SK-N-SH (cell line): ENCODE results near the gene MRPL32. TPM values are rescaled to one million over a fixed set of nuclear protein-coding genes. Genes with fewer than 3 reads are reported as not detected.

Experiments
- CTCF ChIA-PET: fragments of 300-600, 350-600 bp; formaldehyde crosslinking; extraction: SDS; loops from one replicate; lab custom pipeline; 2021; lab: Yijun Ruan, JAX
- POLR2A ChIA-PET: fragments of 350-600 bp; sonication (Branson Sonifier 250); formaldehyde crosslinking; extraction: SDS; loops from one replicate; lab custom pipeline; 2020; ENCODE audit warnings: antibody characterized with exemption, inconsistent platforms; lab: Yijun Ruan, JAX
- DNase-seq: peaks from one replicate; pipeline ENCODE4 v3.0.0; 2012
- H2AFZ ChIP-seq: fragments of 200-600 bp; sonication (generic); 2 replicates; pipeline ENCODE4 v1.8.1; 2016; ENCODE audit warnings: antibody characterized with exemption, mild to moderate bottlenecking, low read depth
- H3F3A ChIP-seq: fragments of 200-600 bp; sonication (generic); replicated peaks from 2 replicates; pipeline ENCODE3; 2016; ENCODE audit warnings: antibody characterized with exemption, mild to moderate bottlenecking; ENCODE audit not compliant: insufficient read depth
- H3K27ac ChIP-seq, 2 experiments: fragments of 200-500 bp in 1 of 2; fragments of 200-600 bp in 1 of 2; sonication (Bioruptor generic) in 1 of 2; sonication (generic), shearing (Covaris generic) in 1 of 2; 2 replicates each; pipeline versions ENCODE4 v1.5.1 to v1.6.1; 2014 to 2016; ENCODE audit warnings: low read depth in 2 of 2, inconsistent platforms in 1 of 2, low read length in 1 of 2, mild to moderate bottlenecking in 1 of 2, mixed read lengths in 1 of 2
- H3K27me3 ChIP-seq: fragments of 200-600 bp; sonication (generic), shearing (Covaris generic); 2 replicates; pipeline ENCODE4 v1.6.1; 2016; ENCODE audit warnings: mixed run types; ENCODE audit not compliant: insufficient read depth
- H3K36me3 ChIP-seq, 2 experiments: fragments of 200-500 bp in 1 of 2; fragments of 200-600 bp in 1 of 2; sonication (Bioruptor generic) in 1 of 2; sonication (generic) in 1 of 2; replicated peaks in 1 of 2; 2 replicates each; pipeline versions ENCODE3 to v1.5.1; 2014 to 2016; ENCODE audit warnings: low read length in 1 of 2, mild to moderate bottlenecking in 1 of 2; ENCODE audit not compliant: insufficient read depth in 2 of 2, control insufficient read depth in 1 of 2
- H3K4me1 ChIP-seq, 2 experiments: fragments of 200-500 bp in 1 of 2; fragments of 200-600 bp in 1 of 2; sonication (Bioruptor generic) in 1 of 2; sonication (generic), shearing (Covaris generic) in 1 of 2; 2 replicates each; pipeline versions ENCODE4 v1.5.1 to v1.6.1; 2014 to 2016; ENCODE audit warnings: low read depth in 1 of 2, low read length in 1 of 2, mixed run types in 1 of 2; ENCODE audit not compliant: insufficient read depth in 2 of 2, control insufficient read depth in 1 of 2
- H3K4me2 ChIP-seq: fragments of 200-600 bp; sonication (generic), shearing (Covaris generic); 2 replicates; pipeline ENCODE4 v1.6.1; 2017; ENCODE audit warnings: mixed run types
- H3K4me3 ChIP-seq, 2 experiments: fragments of 200-500 bp in 1 of 2; fragments of 200-600 bp in 1 of 2; sonication (Bioruptor generic) in 1 of 2; sonication (generic), shearing (Covaris generic) in 1 of 2; 2 replicates each; pipeline versions ENCODE4 v1.5.1 to v1.8.1; 2014 to 2016; ENCODE audit warnings: low read depth in 2 of 2, inconsistent platforms in 1 of 2, low read length in 1 of 2, mild to moderate bottlenecking in 1 of 2, mixed read lengths in 1 of 2, moderate library complexity in 1 of 2
- H3K79me2 ChIP-seq: fragments of 200-600 bp; sonication (generic); 2 replicates; pipeline ENCODE4 v1.8.1; 2017; ENCODE audit warnings: mild to moderate bottlenecking; ENCODE audit not compliant: insufficient read depth
- H3K9ac ChIP-seq: fragments of 200-600 bp; sonication (generic); 2 replicates; pipeline ENCODE4 v1.6.1; 2017; ENCODE audit warnings: mixed run types
- H3K9me2 ChIP-seq: fragments of 200-600 bp; sonication (generic); 2 replicates; pipeline ENCODE4 v1.6.1; 2017; ENCODE audit warnings: mixed run types
- H3K9me3 ChIP-seq: fragments of 200-600 bp; sonication (generic); 2 replicates; pipeline ENCODE4 v1.6.1; 2017; ENCODE audit warnings: mixed run types, mild to moderate bottlenecking, moderate library complexity
- H4K20me1 ChIP-seq: fragments of 200-600 bp; sonication (generic); 2 replicates; pipeline ENCODE4 v1.6.1; 2017; ENCODE audit warnings: mild to moderate bottlenecking, mixed run types; ENCODE audit not compliant: insufficient read depth
- CHD2 ChIP-seq: fragments of 150-350 bp; IDR thresholded peaks from 2 replicates; pipeline ENCODE4 v1.6.1; 2018; ENCODE audit warnings: low read length; ENCODE audit not compliant: partially characterized antibody
- ELF1 ChIP-seq: IDR thresholded peaks from 2 replicates; pipeline ENCODE4 v1.4.0; 2012
- FOSL2 ChIP-seq: IDR thresholded peaks from 2 replicates; pipeline ENCODE4 v1.4.0; 2012; ENCODE audit warnings: low read depth, mild to moderate bottlenecking, moderate library complexity, borderline replicate concordance
- FOXJ3 ChIP-seq: sonication (generic); formaldehyde crosslinking; IDR thresholded peaks from 2 replicates; pipeline ENCODE4 v1.5.1; 2020; ENCODE audit warnings: mild to moderate bottlenecking, missing genetic modification reagents
- FOXM1 ChIP-seq: IDR thresholded peaks from 2 replicates; pipeline ENCODE4 v1.4.0; 2012; ENCODE audit warnings: low read depth, mild to moderate bottlenecking
- GATA2 ChIP-seq: sonication (generic); formaldehyde crosslinking; IDR thresholded peaks from 2 replicates; pipeline ENCODE4 v1.5.0; 2020; ENCODE audit warnings: mild to moderate bottlenecking, missing genetic modification reagents
- IRF3 ChIP-seq: fragments of 150-350 bp; IDR thresholded peaks from 2 replicates; pipeline ENCODE4 v1.6.1; 2016; ENCODE audit warnings: mild to moderate bottlenecking, low read depth, low read length
- MXI1 ChIP-seq: IDR thresholded peaks from 2 replicates; pipeline ENCODE4 v1.6.1; 2012; ENCODE audit warnings: mild to moderate bottlenecking, low read depth, low read length, improper control_type of control experiment
- NFIC ChIP-seq: IDR thresholded peaks from 2 replicates; pipeline ENCODE4 v1.4.0; 2012; ENCODE audit warnings: borderline replicate concordance
- PBX3 ChIP-seq: IDR thresholded peaks from 2 replicates; pipeline ENCODE4; 2012
- RCOR1 ChIP-seq: fragments of 150-350 bp; IDR thresholded peaks from 2 replicates; pipeline ENCODE4 v1.6.1; 2017; ENCODE audit warnings: antibody characterized with exemption, low read length
- SIN3A ChIP-seq: IDR thresholded peaks from 2 replicates; pipeline ENCODE4 v1.6.1; 2012; ENCODE audit warnings: low read depth, mild to moderate bottlenecking, low read length, moderate library complexity, borderline replicate concordance
- USF1 ChIP-seq: IDR thresholded peaks from 2 replicates; pipeline ENCODE4 v1.4.0; 2012; ENCODE audit warnings: low read depth, borderline replicate concordance
- WGBS: methylation state at CpG from one replicate; pipeline ENCODE4 v1.1.6; 2017; ENCODE audit warnings: low lambda C conversion rate; 5-methylcytosine and 5-hydroxymethylcytosine counted together
- polyA plus RNA-seq, 3 experiments: library from polyadenylated mRNA; depleted of rRNA; stranded (reverse); fragments of >200 nt; gene quantifications; 2 replicates each; pipeline ENCODE4 v1.2.3, GENCODE V29; 2012

MRPL32 gene
- polyA plus RNA-seq, 1 of the 3 experiments (the other 2 are of a cell fraction), result 73.1 TPM

GRCh38 chr7:42902331-42902730 lies 29.8 kb upstream of the MRPL32 start:
- Histone ChIP-seq H3K9ac (no peak overlapping the region), H3K27me3 (no peaks in the 10 kb centered on the region), H3K36me3 (no peaks in the 10 kb centered on the region)
- TF ChIP-seq IRF3 (no peak), FOXJ3 (CRISPR knock-in tag) (no peak), SIN3A (no peak), GATA2 (CRISPR knock-in tag) (no peak), RCOR1 (no peak), ELF1 (no peak), MXI1 (no peak), CHD2 (no peak), PBX3 (no peak), FOXM1 (no peak), FOSL2 (no peak)
- TF ChIP-seq, all 33 proteins: peak for 0
- H2AFZ ChIP-seq, result no peak overlapping the region
- no peaks in the 10 kb centered on the region for H3K4me1 ChIP-seq
- no peak overlapping the region for H3K4me2 ChIP-seq
- H3K79me2 ChIP-seq, result peaks cover 4% of the 10 kb centered on the region; the same call in 1 of the 2 replicates
- H3K4me3 ChIP-seq, result no peak overlapping the region
- no peak overlapping the region for H3K27ac ChIP-seq
- DNase-seq, result no peak
- CTCF ChIA-PET, result no interaction called here
- H4K20me1 ChIP-seq, result no peaks in the 10 kb centered on the region
- H3F3A ChIP-seq, result peaks cover 5% of the 10 kb centered on the region
- POLR2A ChIA-PET, result no interaction called here
- no peaks in the 10 kb centered on the region for H3K9me2 ChIP-seq
- no peaks in the 10 kb centered on the region for H3K9me3 ChIP-seq
- 56% methylated on average over 3 of the region's 3 CpGs for WGBS

DNA sequence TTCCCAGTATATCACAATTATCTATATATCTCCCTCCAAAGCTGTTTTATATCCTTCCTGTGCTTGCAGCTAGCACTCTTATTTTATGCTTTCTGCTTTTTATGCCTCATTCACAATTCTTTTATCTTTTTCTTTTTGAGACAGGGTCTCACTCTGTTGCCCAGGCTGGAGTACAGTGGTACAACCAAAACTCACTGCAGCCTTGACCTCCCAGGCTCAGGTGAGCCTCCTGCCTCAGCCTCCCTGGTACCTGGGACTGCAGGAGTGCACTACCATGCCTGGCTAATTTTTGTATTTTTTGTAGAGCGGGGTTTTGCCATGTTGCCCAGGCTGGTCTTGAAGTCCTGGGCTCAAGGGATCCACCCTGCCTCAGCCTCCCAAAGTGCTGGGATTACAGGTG lies 26.0 kb upstream of the MRPL32 start:
- no peak for TF ChIP-seq USF1
- TF ChIP-seq NFIC, result no peak
- no peaks in the 10 kb centered on the region for H3K9me2 ChIP-seq
- WGBS, result 93% methylated on average over 1 of the region's 1 CpG
- H3F3A ChIP-seq, result peaks cover 5% of the 10 kb centered on the region
- no peak for DNase-seq
- H3K4me3 ChIP-seq, result no peak overlapping the region
- H3K4me1 ChIP-seq, result peaks cover 0 to 9% of the 10 kb centered on the region in 2 experiments; a peak in 2 of 4 replicates
- no peaks in the 10 kb centered on the region for H4K20me1 ChIP-seq
- POLR2A ChIA-PET, result no interaction called here
- no peak overlapping the region for H2AFZ ChIP-seq
- no peak overlapping the region for H3K9ac ChIP-seq
- H3K27ac ChIP-seq, result no peak overlapping the region
- H3K79me2 ChIP-seq, result peaks cover 17% of the 10 kb centered on the region; the same call in 1 of the 2 replicates
- peaks cover 0 to 9% of the 10 kb centered on the region in 2 experiments for H3K36me3 ChIP-seq
- CTCF ChIA-PET, result interaction anchor here (1.3 to 3.0 kb wide), 3 partner anchors 18 to 29 kb away, joined by 3 to 12 read pairs (median 3); partner anchors contain the start of genes MRPL32 and PSMA2
- no peak overlapping the region for H3K4me2 ChIP-seq
- no peaks in the 10 kb centered on the region for H3K27me3 ChIP-seq
- H3K9me3 ChIP-seq, result no peaks in the 10 kb centered on the region
